Spleen (tissue), 7 donors: ENCODE data around the gene DMPK.

Experiments used
- POLR2A ChIP-seq, 3 donors: fragments of 450-650 bp; IDR thresholded peaks; one replicate each; pipeline ENCODE4 v1.5.1; 2017; ENCODE audit warnings: antibody characterized with exemption in 3 of 3, mild to moderate bottlenecking in 1 of 3
- TF ChIP-seq, protein P1 (sequence below), 11 experiments: fragments of 200-600 bp in 7 of 11; fragments of 450-650 bp in 4 of 11; sonication (generic) in 4 of 11; IDR thresholded peaks in 8 of 11; conservative IDR thresholded peaks in 3 of 11; 1 replicate in 7 of 11; 2 replicates in 4 of 11; pipeline versions ENCODE4 v1.4.0 to v1.8.0; 2016 to 2021; ENCODE audit warnings: antibody characterized with exemption in 11 of 11, inconsistent platforms in 4 of 11, mild to moderate bottlenecking in 1 of 11
- donor health status: DM: no; HTN: no; CAD: no; lungs with moderate emphysema.
- donor health status: DM: no; HTN: no; CAD: no.
- donor health status: DM: no; HTN: no; CAD: no.

GRCh38 chr19:45762870-45763631 lies 19.2 kb downstream of the DMPK start:
- TF ChIP-seq, protein P1, sequence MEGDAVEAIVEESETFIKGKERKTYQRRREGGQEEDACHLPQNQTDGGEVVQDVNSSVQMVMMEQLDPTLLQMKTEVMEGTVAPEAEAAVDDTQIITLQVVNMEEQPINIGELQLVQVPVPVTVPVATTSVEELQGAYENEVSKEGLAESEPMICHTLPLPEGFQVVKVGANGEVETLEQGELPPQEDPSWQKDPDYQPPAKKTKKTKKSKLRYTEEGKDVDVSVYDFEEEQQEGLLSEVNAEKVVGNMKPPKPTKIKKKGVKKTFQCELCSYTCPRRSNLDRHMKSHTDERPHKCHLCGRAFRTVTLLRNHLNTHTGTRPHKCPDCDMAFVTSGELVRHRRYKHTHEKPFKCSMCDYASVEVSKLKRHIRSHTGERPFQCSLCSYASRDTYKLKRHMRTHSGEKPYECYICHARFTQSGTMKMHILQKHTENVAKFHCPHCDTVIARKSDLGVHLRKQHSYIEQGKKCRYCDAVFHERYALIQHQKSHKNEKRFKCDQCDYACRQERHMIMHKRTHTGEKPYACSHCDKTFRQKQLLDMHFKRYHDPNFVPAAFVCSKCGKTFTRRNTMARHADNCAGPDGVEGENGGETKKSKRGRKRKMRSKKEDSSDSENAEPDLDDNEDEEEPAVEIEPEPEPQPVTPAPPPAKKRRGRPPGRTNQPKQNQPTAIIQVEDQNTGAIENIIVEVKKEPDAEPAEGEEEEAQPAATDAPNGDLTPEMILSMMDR (IDR thresholded peaks at IDR 0.05 in 8 of 11, conservative IDR thresholded peaks at IDR 0.05 in 3 of 11) = no peak
- TF ChIP-seq POLR2A (IDR thresholded peaks at IDR 0.05) = no peak
